KBM-7 (cell line): ENCODE data around the gene RPUSD3.

Experiments used
- DNase-seq: peaks from one replicate; pipeline ENCODE4 v3.0.0-alpha.2; 2015
- in situ Hi-C: fragments of 300-500 bp; cut with MboI; formaldehyde crosslinking; loops from 2 replicates; pipeline ENCODE4 v1.14.3; 2020; ENCODE audit warnings: low sequenced_read_pairs, low pct_unique_long_range_greater_than_20kb, mixed read lengths

Gene RPUSD3

DNA sequence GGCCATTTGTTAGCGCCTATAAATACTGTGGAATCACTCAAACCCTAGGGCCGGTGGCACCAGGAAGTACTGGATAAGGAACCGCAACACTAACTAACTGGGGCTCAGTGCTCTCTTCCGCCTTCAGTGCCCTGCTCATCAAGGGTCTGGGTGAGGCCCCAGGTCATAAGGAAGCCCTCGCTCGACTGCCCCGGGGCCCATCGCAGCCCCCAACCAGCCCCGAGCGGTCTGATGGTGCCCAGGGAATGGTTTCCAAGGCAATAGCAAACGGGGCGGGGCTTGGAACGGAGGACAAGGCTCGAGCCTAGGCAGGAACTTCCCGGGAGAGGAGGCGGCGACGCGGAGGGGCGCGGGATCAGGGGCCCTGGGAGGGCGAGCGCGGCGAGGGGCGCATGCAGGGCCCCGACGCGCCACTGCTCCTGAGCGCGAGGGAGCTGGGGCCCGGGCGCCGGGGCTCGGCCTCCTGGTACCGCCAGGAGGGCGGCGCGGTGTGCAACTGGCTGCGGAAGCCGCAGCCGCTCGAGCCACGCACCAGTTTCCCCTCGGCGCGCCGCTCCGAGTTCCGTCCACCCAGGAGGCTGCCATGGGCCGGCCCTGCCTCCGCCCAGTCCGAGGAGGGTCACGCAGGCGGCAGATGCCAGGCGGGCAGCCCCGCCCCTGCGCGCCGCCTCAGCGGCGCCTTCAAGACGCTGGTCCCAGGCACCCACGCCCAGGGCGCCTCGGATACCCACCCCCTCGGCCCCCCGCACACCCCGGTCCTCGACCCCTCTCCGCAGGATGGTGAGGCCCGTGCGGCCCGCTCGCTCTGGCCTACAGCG is 34.0 kb downstream of the RPUSD3 start, which contains the start of gene TTLL3:
TSS of gene TTLL3 (plus strand) at position 648 of the 818 bp plus-strand sequence. CDS start 400 bp downstream, outside the sequence.
- in situ Hi-C loops = no loop called here
- DNase-seq = no peak

GRCh38 chr3:9809239-9809614 is 34.6 kb downstream of the RPUSD3 start:
- DNase-seq = no peak
- in situ Hi-C loops = no loop called here

GRCh38 chr3:9808345-9809037 is 35.3 kb downstream of the RPUSD3 start:
- in situ Hi-C loops = no loop called here
- no peak for DNase-seq

- DNase-seq = no peak
- in situ Hi-C loops = no loop called here
Observed at GRCh38 chr3:9807981-9808344, 35.8 kb downstream of the RPUSD3 start.

- in situ Hi-C loops = no loop called here
- DNase-seq = no peak
Observed at GRCh38 chr3:9806688-9807589, 36.9 kb downstream of the RPUSD3 start.

GRCh38 chr3:9806137-9806536 is 37.7 kb downstream of the RPUSD3 start:
- in situ Hi-C loops = no loop called here

DNA sequence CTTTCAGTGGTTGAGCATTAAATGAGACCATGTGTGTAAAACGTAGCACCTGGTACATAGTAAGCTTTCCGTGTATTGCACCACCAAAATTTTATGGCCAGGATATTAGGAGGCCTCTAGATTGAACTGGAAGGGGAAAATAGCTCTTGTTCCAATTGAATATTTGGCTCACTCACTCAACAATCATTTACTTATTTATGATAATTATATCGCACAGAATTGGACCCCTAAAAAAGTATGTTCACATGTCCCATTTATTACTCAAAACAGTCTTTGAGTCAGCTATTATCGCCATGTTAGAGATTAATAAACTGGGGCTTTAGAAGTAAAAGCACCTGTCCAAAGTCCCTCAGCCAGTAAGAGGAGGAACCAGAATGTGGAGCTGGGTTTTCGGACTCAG is 38.8 kb downstream of the RPUSD3 start:
- in situ Hi-C loops = no loop called here
- no peak for DNase-seq

More at GRCh38 chr3:9806137-9806536, 37.7 kb downstream of the RPUSD3 start:
- DNase-seq = no peak

- in situ Hi-C loops = no loop called here
- no peak for DNase-seq
Observed at GRCh38 chr3:9803494-9803893, 40.3 kb downstream of the RPUSD3 start.

DNA sequence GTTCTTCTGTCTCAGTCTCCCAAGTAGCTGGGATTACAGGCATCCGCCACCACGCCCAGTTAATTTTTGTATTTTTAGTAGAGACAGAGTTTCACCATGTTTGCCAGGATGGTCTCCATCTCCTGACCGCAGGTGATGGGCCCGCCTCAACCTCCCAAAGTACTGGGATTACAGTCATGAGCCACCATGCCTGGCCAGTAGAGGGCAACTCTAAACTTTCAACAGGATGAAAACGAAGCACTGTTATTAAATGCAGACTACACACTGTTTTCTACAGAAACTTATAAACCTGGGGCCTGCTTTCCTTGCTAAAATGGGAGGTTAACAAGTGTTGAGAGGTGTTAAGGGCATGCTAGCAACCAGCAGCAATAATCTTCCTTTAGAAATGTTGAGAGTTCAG is 43.3 kb downstream of the RPUSD3 start:
- in situ Hi-C loops = no loop called here
- no peak for DNase-seq

GRCh38 chr3:9797196-9797945 is 46.4 kb downstream of the RPUSD3 start:
- DNase-seq = no peak
- in situ Hi-C loops = no loop called here

DNA sequence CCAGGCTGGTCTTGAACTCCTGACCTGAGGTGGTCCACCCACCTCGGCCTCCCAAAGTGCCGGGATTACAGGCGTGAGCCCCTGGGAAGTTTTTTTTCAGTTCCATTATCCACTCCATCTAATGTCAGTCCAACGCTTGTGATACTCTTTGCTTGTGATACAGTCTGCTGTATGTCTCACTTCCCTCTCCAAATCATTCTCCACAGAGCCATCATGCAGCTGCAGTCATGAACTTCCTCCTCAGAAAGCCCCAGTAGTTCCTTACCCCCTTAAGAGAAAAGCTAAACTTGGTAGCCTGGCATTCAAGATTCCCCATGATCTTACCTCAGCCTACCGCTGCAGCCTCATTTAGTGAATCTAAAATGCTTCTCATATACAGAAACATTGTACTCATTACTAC is 48.6 kb downstream of the RPUSD3 start:
- in situ Hi-C loops = no loop called here
- DNase-seq = no peak

GRCh38 chr3:9794400-9794799 is 49.4 kb downstream of the RPUSD3 start:
- no peak for DNase-seq
- in situ Hi-C loops = no loop called here

DNA sequence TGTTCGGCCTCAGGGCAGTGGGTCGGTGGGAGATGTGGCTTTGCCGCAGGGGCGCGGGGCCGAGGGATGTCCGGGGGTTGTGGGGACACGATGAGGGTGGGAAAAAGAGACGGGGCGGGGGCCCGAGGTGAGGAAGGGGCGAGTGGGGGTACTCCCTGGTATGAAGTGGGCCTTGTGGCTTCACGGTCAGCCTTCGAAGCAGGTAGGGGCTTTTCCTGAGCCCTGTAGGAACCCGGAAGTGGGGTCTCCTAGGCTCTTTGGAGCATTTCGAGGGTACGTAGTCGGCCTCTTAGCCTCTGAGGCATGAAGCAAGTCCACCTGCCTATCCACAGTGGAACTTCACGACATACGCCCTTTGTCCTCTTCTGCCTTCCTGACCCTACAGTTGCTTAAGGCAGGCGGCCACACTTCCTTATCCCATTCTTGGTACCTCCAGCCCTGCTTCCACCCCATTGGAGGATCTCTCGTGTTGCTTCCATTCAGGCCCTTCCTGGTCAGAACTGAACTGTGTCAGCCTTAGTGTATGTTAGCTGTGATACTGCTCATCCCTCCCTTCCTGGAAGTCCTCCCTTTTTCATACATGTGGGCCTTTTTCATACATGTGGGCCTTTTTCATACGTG is 50.5 kb downstream of the RPUSD3 start:
- in situ Hi-C loops = no loop called here
- DNase-seq = peak; percentile 47

GRCh38 chr3:9792405-9793160 is 51.2 kb downstream of the RPUSD3 start, which contains the start of the genes ARPC4 and TADA3:
Gene ARPC4, plus strand, starts transcription at chr3:9793082. Its CDS starts 40 bp downstream, at chr3:9793122.
Gene TADA3, minus strand, starts transcription at chr3:9792473. Its CDS starts 1,007 bp downstream, at chr3:9791466.
- peak; percentile 97 for DNase-seq
- in situ Hi-C loops = no loop called here

- in situ Hi-C loops = no loop called here
- no peak for DNase-seq
Observed at GRCh38 chr3:9791790-9792404, 51.9 kb downstream of the RPUSD3 start.

- no peak for DNase-seq
- in situ Hi-C loops = no loop called here
Observed at GRCh38 chr3:9791127-9791526, 52.7 kb downstream of the RPUSD3 start.
